ENCODE measurements around the gene RBBP9.

- TF ChIP-seq CTCF (IDR thresholded peaks at IDR 0.05; ENCODE audit: borderline replicate concordance, extremely low read depth, low read length, poor library complexity, severe bottlenecking) = no peak
- no peak for TF ChIP-seq EZH2 (IDR thresholded peaks at IDR 0.05; ENCODE audit: borderline replicate concordance, low read depth, low read length, severe bottlenecking)
Measured at GRCh38 chr20:18507218-18508191, 10.5 kb upstream of the RBBP9 start, which contains the start of gene SEC23B.
